ENCODE data around the gene CDKN1C.
A peak's percentile ranks its signal among the peaks of the same experiment; 100 is the strongest.

The CDKN1C gene

DNA sequence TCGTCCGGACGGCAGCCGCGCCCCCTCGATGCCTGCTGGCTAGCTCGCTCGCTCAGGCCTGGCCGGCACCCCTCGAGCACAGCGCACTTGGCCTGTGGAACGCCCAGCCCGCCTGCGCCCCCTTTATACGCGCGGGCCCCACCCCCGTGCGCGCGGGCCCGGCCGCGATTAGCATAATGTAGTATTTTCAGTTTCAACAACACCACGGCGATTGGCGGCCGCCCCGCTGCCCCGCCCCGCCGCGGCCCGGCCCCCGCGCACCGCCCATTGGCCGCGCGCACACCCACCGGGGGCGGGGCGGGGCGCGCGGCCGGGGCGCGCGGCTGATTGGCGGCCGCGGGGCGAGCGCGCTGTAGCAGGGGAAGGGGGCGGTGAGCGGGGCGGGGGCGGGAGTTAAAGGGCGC lies at the start of gene CDKN1C:
CDKN1C (minus strand) TSS at position 98 of the 404 bp plus-strand sequence. CDS start 319 bp downstream, outside the sequence.
- peak within 1 kb of the TSS; percentile 62 for H3K4me3 ChIP-seq (ENCODE audit: low read length)
- DNase-seq (ENCODE audit: low read depth) = peak; percentile 62

DNA sequence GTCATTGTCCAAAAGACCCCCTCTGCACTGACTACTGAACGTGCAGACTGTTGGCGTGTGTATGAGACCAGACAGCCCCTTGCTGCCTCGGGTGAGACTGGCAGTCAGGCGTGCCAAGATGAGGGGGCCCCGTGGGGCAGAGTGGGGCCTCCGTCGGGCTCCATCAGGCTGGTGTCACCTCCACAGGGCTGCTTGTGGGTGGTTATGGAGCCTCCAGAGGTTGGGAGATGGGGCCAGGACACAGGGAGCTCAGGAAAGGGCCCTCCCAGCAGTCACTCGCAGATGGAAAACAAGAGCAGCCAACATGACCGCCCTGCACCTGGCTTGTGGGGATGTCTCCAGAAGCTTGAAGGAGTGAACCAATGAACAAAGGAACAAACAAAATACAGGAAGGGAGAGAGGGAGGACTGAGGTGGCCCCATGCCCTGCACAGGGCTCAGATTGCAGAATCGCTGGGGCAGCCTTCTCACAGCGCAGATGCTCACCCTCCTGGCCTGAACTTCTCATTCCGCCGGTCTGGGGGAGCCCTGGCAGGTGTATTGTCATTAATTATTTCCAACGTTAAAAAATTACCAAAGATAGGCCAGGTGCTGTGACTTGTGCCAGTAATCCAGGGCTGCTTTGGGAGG lies 49.1 kb upstream of the CDKN1C start:
- TF ChIP-seq, protein P1, sequence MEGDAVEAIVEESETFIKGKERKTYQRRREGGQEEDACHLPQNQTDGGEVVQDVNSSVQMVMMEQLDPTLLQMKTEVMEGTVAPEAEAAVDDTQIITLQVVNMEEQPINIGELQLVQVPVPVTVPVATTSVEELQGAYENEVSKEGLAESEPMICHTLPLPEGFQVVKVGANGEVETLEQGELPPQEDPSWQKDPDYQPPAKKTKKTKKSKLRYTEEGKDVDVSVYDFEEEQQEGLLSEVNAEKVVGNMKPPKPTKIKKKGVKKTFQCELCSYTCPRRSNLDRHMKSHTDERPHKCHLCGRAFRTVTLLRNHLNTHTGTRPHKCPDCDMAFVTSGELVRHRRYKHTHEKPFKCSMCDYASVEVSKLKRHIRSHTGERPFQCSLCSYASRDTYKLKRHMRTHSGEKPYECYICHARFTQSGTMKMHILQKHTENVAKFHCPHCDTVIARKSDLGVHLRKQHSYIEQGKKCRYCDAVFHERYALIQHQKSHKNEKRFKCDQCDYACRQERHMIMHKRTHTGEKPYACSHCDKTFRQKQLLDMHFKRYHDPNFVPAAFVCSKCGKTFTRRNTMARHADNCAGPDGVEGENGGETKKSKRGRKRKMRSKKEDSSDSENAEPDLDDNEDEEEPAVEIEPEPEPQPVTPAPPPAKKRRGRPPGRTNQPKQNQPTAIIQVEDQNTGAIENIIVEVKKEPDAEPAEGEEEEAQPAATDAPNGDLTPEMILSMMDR (conservative IDR thresholded peaks at IDR 0.05; ENCODE audit: low read length) = no peak
- no peak for DNase-seq (ENCODE audit: low read depth)
- H3K4me3 ChIP-seq (ENCODE audit: low read length) = no peak overlapping the region

More for the DNA sequence above, at the start of gene CDKN1C:
- TF ChIP-seq, protein P1 (conservative IDR thresholded peaks at IDR 0.05; ENCODE audit: low read length) = no peak

DNA sequence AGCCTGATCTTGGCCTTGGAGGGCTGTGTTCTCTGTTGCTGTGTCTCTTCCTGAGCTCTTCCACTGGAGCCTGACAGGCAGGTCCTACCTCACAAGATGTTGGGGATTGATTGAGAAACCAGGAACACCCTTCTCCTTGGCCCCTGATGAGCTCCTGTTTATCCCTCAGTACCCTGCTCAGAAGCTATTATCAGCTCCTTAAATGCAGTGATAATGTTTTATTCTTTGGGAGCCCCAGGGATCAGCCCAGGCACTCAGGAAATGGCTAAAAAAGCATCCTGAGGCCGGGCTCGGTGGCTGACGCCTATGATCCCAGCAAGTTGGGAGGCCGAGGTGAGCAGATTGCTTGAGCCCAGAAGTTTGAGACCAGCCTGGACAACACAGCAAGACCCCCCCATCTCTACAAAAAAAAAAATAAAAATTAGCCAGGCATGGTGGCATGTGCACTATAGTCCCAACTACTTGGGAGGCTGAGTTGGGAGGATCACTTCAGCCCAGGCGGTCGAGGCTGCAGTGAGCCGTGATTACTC lies 48.5 kb upstream of the CDKN1C start:
- TF ChIP-seq, protein P1 (conservative IDR thresholded peaks at IDR 0.05; ENCODE audit: low read length) = no peak
- H3K4me3 ChIP-seq (ENCODE audit: low read length) = no peak overlapping the region
- DNase-seq (ENCODE audit: low read depth) = no peak

DNA sequence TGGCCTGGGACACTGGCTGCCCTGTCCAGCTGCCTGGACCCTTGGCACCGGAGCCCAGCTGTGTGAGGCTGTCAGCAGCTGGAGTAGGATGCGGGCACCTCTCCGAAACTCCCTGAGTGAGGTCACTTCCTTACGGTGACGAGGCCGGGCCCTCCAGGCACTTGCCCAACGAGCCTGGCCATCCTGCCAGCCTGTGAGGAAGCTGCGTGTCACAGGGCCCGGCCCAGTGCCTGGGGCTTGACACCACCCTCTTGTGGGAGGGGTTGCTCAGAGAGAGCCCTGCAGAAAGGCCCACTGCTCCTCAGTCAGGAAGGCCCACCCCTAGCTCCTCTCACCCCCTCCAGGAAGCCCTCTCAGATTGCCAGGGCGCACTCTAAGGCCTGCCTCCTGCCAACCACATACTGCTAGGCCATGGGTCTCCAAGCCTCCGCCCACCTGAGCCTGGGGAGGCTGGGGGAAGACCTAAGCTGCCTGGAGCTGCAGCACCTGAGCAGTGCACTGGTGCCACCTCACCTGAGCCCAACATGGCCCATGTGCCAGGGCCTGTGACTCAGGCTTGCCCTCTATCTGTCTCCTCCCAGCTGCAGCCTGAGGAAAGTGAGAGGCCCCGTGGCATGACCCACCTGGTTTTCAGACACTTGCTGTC lies 47.9 kb upstream of the CDKN1C start:
- TF ChIP-seq, protein P1 (conservative IDR thresholded peaks at IDR 0.05; ENCODE audit: low read length) = no peak
- peak; percentile 88 for DNase-seq (ENCODE audit: low read depth)
- no peak overlapping the region for H3K4me3 ChIP-seq (ENCODE audit: low read length)

DNA sequence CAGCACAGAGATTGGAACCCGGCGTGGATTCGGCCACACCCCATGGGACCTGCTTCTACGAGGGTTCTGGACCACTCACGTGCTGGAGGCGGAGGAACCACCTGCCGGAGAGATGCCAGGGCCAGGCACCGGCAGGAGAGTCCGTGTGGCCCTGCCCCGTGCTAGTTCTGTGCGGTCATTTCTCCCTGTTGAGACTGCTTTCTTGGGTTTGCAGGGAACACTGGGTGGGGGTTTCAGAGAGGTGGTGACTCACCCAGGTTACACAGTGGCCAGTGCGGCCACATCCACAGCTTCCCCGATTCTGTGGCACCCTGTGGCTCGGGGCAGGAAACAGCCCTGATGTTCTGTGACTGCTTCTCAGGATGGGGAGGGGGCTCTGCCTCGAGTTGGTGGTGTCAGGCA lies 47.3 kb upstream of the CDKN1C start:
- H3K4me3 ChIP-seq (ENCODE audit: low read length) = no peak overlapping the region
- DNase-seq (ENCODE audit: low read depth) = peak; percentile 39
- TF ChIP-seq, protein P1 (conservative IDR thresholded peaks at IDR 0.05; ENCODE audit: low read length) = no peak

DNA sequence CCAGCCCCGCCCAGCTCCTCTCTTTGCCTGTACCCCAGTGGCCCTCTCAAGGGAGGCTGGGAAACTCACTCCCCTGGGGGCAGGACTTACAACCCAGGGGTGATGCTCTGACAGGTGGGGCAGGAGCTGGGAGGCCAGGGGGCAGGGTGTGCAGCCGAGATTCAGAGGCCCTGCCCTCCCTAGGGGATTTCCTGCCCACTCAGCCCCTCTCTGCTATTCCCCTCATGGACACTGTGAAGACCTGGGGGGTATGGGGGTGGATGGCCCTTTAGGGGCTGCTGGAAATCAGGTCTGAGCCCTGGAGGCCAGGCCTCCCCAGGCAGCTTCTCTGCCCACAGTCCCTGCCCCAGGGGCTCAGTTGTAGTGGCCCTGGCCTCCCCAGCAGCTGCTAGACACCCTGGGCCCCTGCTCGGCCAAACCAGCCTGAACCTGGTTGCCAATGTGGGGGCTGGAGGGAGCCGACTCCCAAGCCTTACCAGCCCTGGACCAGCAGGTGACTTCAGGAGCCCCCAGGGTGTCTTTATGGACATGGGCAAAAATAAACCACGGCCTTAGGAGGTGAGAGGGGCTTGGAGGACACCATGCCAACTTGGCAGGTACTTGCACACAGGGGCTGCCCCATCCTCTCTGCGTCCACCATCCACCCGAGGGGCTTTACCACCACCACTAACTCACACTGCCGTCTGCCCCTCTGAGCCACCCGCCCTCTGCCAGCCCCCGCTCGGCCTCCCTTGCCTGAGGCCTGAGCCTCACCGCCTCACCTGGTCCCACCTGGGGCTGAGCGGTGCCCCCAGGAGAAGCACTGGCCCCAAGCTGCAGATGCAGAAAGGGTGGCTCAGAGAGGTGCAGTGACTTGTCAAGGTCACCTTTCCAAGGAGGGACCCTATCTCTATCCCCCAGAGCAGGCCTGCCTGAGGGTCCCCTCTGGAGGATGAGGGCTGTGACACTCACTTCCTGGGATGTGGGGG lies 46.5 kb upstream of the CDKN1C start:
- no peak for DNase-seq (ENCODE audit: low read depth)
- TF ChIP-seq, protein P1 (conservative IDR thresholded peaks at IDR 0.05; ENCODE audit: low read length) = no peak
- no peak overlapping the region for H3K4me3 ChIP-seq (ENCODE audit: low read length)

Measured in AG10803 (cell line).